K562 (cell line): ENCODE measurements around the gene LEUTX. TPM values are rescaled to one million over a fixed set of nuclear protein-coding genes. Genes with fewer than 3 reads are reported as not detected.

Source experiments
- ATAC-seq: fragments of 200-7000 bp; cut with Tn5 transposase; 3 replicates; pipeline ENCODE4 v1.9.1; 2020; ENCODE audit warnings: moderate library complexity
- BruUV-seq: library from RNA; stranded (reverse); fragments of 400-500 nt; replicated peaks from 2 replicates; lab custom pipeline; 2021; lab: Mats Ljungman, UMichigan
- CTCF ChIA-PET: fragments of 300-600 bp; formaldehyde crosslinking; extraction: SDS; loops from one replicate; lab custom pipeline; 2021; ENCODE audit warnings: low intra/inter-chr PET ratio; lab: Yijun Ruan, JAX
- POLR2A ChIA-PET: fragments of 300-600, 350-650 bp; sonication (Branson Sonifier 250); formaldehyde crosslinking; extraction: SDS; loops from one replicate; lab custom pipeline; 2021; ENCODE audit warnings: antibody characterized with exemption, inconsistent platforms; lab: Yijun Ruan, JAX
- DNase-seq, 4 experiments: peaks; one replicate each; pipeline versions ENCODE4 v3.0.0 to v3.0.0-alpha.2; 2011 to 2018; ENCODE audit warnings: low spot score in 3 of 4, mixed read lengths in 3 of 4; ENCODE audit errors: extremely low read depth in 1 of 4
- FAIRE-seq: peaks from 2 replicates; lab custom pipeline; 2011; peaks lifted over from hg19 to GRCh38; lab: Jason Lieb, UNC
- H2AFZ ChIP-seq: 2 replicates; pipeline ENCODE4 v1.6.0; 2011; ENCODE audit warnings: low read depth, low read length, control low read depth, inconsistent platforms
- H3K27ac ChIP-seq: fragments of 200-600 bp; 3 replicates; pipeline ENCODE4 v1.8.0; 2011; ENCODE audit warnings: low read depth, mild to moderate bottlenecking, control low read depth, inconsistent platforms, low read length, moderate library complexity, mixed read lengths; ENCODE audit errors: extremely low read depth
- H3K27me3 ChIP-seq, 2 experiments: fragments of 300-600 bp in 1 of 2; 2 replicates in 1 of 2; 3 replicates in 1 of 2; pipeline versions ENCODE4 v1.6.0 to v1.8.0; 2011; ENCODE audit warnings: inconsistent platforms in 2 of 2, low read length in 2 of 2, mild to moderate bottlenecking in 1 of 2, mixed read lengths in 1 of 2, moderate library complexity in 1 of 2; ENCODE audit not compliant: control insufficient read depth in 2 of 2, insufficient read depth in 2 of 2
- H3K36me3 ChIP-seq: fragments of 300-600 bp; 3 replicates; pipeline ENCODE4 v1.8.0; 2011; ENCODE audit warnings: mild to moderate bottlenecking, low read length, inconsistent platforms; ENCODE audit not compliant: control insufficient read depth, insufficient read depth
- H3K4me1 ChIP-seq, 2 experiments: fragments of 200-600 bp in 1 of 2; replicated peaks in 1 of 2; 2 replicates in 1 of 2; 3 replicates in 1 of 2; pipeline versions ENCODE4 v1.5.1 to v1.8.0; 2011; ENCODE audit warnings: inconsistent platforms in 2 of 2, low read length in 2 of 2, mild to moderate bottlenecking in 1 of 2, mixed read lengths in 1 of 2, moderate library complexity in 1 of 2; ENCODE audit not compliant: control insufficient read depth in 2 of 2, insufficient read depth in 2 of 2
- H3K4me2 ChIP-seq: 2 replicates; pipeline ENCODE4 v1.6.1; 2011; ENCODE audit warnings: low read length, control low read depth, inconsistent platforms, mixed read lengths; ENCODE audit not compliant: insufficient read depth
- H3K4me3 ChIP-seq: fragments of 200-600 bp; sonication (generic), shearing (Covaris generic); 2 replicates; pipeline ENCODE4 v1.5.1; 2016; ENCODE audit warnings: control low read depth, inconsistent platforms
- H3K79me2 ChIP-seq: fragments of 200-600 bp; 3 replicates; pipeline ENCODE4 v1.8.0; 2011; ENCODE audit warnings: low read length, inconsistent platforms; ENCODE audit not compliant: control insufficient read depth, insufficient read depth
- H3K9ac ChIP-seq, 2 experiments: 2 replicates each; pipeline versions ENCODE4 v1.6.0 to v1.6.1; 2011; ENCODE audit warnings: low read depth in 2 of 2, low read length in 2 of 2, control low read depth in 1 of 2, inconsistent platforms in 1 of 2, mild to moderate bottlenecking in 1 of 2, mixed read lengths in 1 of 2; ENCODE audit not compliant: insufficient read depth in 1 of 2
- H3K9me1 ChIP-seq: one replicate; pipeline ENCODE4 v1.6.0; 2011; ENCODE audit warnings: inconsistent platforms, mild to moderate bottlenecking, low read length, moderate library complexity; ENCODE audit not compliant: control insufficient read depth, insufficient read depth
- H3K9me3 ChIP-seq: replicated peaks from 2 replicates; pipeline ENCODE4 v1.5.1; 2011; ENCODE audit warnings: low read depth, low read length, inconsistent platforms; ENCODE audit not compliant: control insufficient read depth, insufficient read depth
- H4K20me1 ChIP-seq: replicated peaks from 2 replicates; pipeline ENCODE4 v1.6.1; 2011; ENCODE audit warnings: low read length, inconsistent platforms, mixed read lengths; ENCODE audit not compliant: control insufficient read depth, insufficient read depth
- C11orf30 ChIP-seq: fragments of 450-650 bp; IDR thresholded peaks from 2 replicates; pipeline ENCODE4 v1.6.1; 2016; ENCODE audit warnings: low read depth, mild to moderate bottlenecking
- HMGN3 ChIP-seq: IDR thresholded peaks from 2 replicates; pipeline ENCODE4 v1.6.1; 2011; ENCODE audit warnings: borderline replicate concordance, low read depth, mild to moderate bottlenecking, mixed read lengths, low read length; ENCODE audit not compliant: insufficient read length; ENCODE audit errors: extremely low read depth
- MAFG ChIP-seq: fragments of 450-650 bp; conservative IDR thresholded peaks from 2 replicates; pipeline ENCODE4 v1.6.1; 2016; ENCODE audit warnings: missing genetic modification characterization, missing compliant biosample characterization
- ZNF316 ChIP-seq: fragments of 450-650 bp; IDR thresholded peaks from 2 replicates; pipeline ENCODE4 v1.6.1; 2016
- WGBS: fragments of 100-300 bp; shearing (Covaris generic); methylation state at CpG from one replicate; pipeline ENCODE4 v1.1.6; 2016; ENCODE audit warnings: low coverage, mixed read lengths; ENCODE audit not compliant: insufficient coverage; ENCODE audit errors: missing lambda C conversion rate; 5-methylcytosine and 5-hydroxymethylcytosine counted together
- in situ Hi-C: fragments of 300-500 bp; cut with MboI; formaldehyde crosslinking; loops from 4 replicates; pipeline ENCODE4 v1.15.0; 2018; ENCODE audit warnings: inconsistent platforms, mixed read lengths
- intact Hi-C: fragments of 100-400 bp; cut with micrococcal nuclease; formaldehyde crosslinking; loops from 2 replicates; pipeline ENCODE4 v1.14.2; 2022
- polyA plus RNA-seq, 8 experiments: library from polyadenylated mRNA; depleted of rRNA in 4 of 8; stranded (reverse) in 5 of 8; unstranded in 3 of 8; fragments of >200 nt; fragmentation: Nextera tagmentation in 2 of 8; fragmentation: Illumina TruSeq in 1 of 8; extraction: Ambion mirVana in 2 of 8; extraction: Trizol in 1 of 8; gene quantifications; 2 replicates each; pipeline versions ENCODE4 v1.2.1 to v1.2.3, GENCODE V29; 2011 to 2014; ENCODE audit warnings: inconsistent platforms in 1 of 8, missing spikeins in 1 of 8
- total RNA-seq, 7 experiments: library from RNA; depleted of rRNA in 6 of 7; stranded (reverse); fragments of >200 nt in 6 of 7; fragmentation: Illumina TruSeq in 2 of 7; extraction: Trizol in 2 of 7; gene quantifications; 2 replicates each; pipeline versions ENCODE4 v1.2.1 to v1.2.3, GENCODE V29; 2011 to 2021; ENCODE audit warnings: low replicate concordance in 1 of 7
- TF ChIP-seq, protein P1 (sequence below), 3 experiments: fragments of 200-800 bp in 1 of 3; fragments of 250-450 bp in 1 of 3; fragments of 450-650 bp in 1 of 3; sonication (Bioruptor Pico) in 1 of 3; sonication (Bioruptor generic) in 1 of 3; formaldehyde crosslinking in 1 of 3; IDR thresholded peaks; 2 replicates each; pipeline versions ENCODE4 v1.6.1 to v1.8.0; 2016 to 2022; ENCODE audit warnings: mild to moderate bottlenecking in 2 of 3, missing genetic modification characterization in 2 of 3, missing compliant biosample characterization in 1 of 3, moderate library complexity in 1 of 3

Gene LEUTX
- total and polyA plus RNA-seq, 9 of the 15 experiments (the other 6 are each of a cell fraction or from before 2014, with no cell fraction given) = not detected

DNA sequence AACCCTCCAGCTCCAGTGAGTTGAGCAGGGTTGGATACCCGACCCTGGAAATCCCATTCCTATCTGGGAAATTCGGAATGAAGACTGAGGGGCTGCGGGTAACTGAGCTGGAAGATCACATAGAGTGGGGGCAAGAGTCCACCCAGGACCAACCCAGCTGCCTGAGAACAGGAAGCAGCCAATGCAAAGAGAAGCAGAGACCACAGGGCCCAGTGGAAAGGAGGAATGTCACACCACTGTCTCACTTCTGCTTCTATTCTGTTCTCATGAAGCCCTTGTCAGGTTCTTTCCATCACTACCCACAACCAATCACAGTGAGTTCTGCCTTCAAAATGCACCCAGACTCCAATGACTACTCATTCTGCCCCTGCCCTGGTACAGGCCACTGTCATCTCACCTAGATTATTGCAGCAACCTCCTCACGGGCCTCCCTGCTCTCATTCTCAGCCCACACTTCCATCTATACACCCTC lies 40.0 kb downstream of the LEUTX start:
- WGBS = 32% methylated on average over 4 of the region's 4 CpGs
- H3K4me1 ChIP-seq = no peaks in the 10 kb centered on the region
- H3K4me2 ChIP-seq = no peak overlapping the region
- H3K27ac ChIP-seq = no peak overlapping the region
- no peaks in the 10 kb centered on the region for H3K9me1 ChIP-seq
- no peaks in the 10 kb centered on the region for H3K36me3 ChIP-seq
- H3K9ac ChIP-seq = no peak overlapping the region
- H4K20me1 ChIP-seq = no peaks in the 10 kb centered on the region; the same call in 1 of the 2 replicates
- H3K79me2 ChIP-seq = no peaks in the 10 kb centered on the region
- ATAC-seq = no peak
- no peak for DNase-seq
- no peak overlapping the region for H3K4me3 ChIP-seq
- POLR2A ChIA-PET = interaction anchor here (1.2 kb wide), 1 partner anchor 12 kb away, joined by 3 read pairs; no protein-coding TSS in a partner anchor
- in situ Hi-C loops (no loop called here), intact Hi-C loops (no loop called here)
- no peak for TF ChIP-seq HMGN3
- CTCF ChIA-PET = no interaction called here
- no peak overlapping the region for H2AFZ ChIP-seq
- no peaks in the 10 kb centered on the region for H3K27me3 ChIP-seq
- no TSS peak for BruUV-seq
- no peak for FAIRE-seq
- no peaks in the 10 kb centered on the region for H3K9me3 ChIP-seq

DNA sequence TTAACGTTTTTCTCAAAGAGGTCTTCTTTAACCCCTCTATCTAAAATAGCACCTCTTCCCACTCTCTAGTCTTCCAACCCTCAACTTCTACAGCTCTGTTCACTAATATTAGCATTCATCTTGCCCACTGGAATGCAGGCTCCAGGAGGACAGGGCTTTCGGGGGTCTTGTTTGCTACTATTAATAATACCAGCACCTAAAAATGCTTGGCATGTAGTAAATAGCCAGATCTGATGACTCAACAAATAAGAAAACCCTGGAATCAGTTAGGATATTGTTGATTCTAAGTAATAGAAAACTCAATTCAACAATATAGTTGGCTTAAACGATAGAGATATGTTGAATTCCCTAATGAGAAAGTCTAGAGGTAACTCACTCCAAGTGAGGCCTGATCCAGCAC lies 41.1 kb downstream of the LEUTX start:
- FAIRE-seq = no peak
- TF ChIP-seq ZNF316 (peak; percentile 69), C11orf30 (0 out of 2 replicates have a peak, but pooled peaks have one; percentile 34), MAFG (tag) (peak; percentile 31; the same call in 1 of the 2 replicates)
- TF ChIP-seq, protein P1, sequence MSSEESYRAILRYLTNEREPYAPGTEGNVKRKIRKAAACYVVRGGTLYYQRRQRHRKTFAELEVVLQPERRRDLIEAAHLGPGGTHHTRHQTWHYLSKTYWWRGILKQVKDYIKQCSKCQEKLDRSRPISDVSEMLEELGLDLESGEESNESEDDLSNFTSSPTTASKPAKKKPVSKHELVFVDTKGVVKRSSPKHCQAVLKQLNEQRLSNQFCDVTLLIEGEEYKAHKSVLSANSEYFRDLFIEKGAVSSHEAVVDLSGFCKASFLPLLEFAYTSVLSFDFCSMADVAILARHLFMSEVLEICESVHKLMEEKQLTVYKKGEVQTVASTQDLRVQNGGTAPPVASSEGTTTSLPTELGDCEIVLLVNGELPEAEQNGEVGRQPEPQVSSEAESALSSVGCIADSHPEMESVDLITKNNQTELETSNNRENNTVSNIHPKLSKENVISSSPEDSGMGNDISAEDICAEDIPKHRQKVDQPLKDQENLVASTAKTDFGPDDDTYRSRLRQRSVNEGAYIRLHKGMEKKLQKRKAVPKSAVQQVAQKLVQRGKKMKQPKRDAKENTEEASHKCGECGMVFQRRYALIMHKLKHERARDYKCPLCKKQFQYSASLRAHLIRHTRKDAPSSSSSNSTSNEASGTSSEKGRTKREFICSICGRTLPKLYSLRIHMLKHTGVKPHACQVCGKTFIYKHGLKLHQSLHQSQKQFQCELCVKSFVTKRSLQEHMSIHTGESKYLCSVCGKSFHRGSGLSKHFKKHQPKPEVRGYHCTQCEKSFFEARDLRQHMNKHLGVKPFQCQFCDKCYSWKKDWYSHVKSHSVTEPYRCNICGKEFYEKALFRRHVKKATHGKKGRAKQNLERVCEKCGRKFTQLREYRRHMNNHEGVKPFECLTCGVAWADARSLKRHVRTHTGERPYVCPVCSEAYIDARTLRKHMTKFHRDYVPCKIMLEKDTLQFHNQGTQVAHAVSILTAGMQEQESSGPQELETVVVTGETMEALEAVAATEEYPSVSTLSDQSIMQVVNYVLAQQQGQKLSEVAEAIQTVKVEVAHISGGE (CRISPR knock-in tag; IDR thresholded peaks at IDR 0.05) = no peak

More for the DNA sequence above, 41.1 kb downstream of the LEUTX start:
- no peaks in the 10 kb centered on the region; the same call in 1 of the 2 replicates for H4K20me1 ChIP-seq
- H3K9me1 ChIP-seq = no peaks in the 10 kb centered on the region
- no peak overlapping the region for H2AFZ ChIP-seq
- H3K27ac ChIP-seq = no peak overlapping the region
- no peak overlapping the region for H3K9ac ChIP-seq
- in situ Hi-C loops = no loop called here
- no peaks in the 10 kb centered on the region for H3K79me2 ChIP-seq
- ATAC-seq (no peak), DNase-seq (no peak)
- peaks cover 5% of the 10 kb centered on the region; the same call in 1 of the 3 replicates for H3K36me3 ChIP-seq
- 45% methylated on average over 3 of the region's 3 CpGs for WGBS
- ChIA-PET CTCF (no interaction called here), POLR2A (interaction anchor here (0.8 to 1.2 kb wide), 2 partner anchors 11 to 95 kb away, joined by 3 read pairs; no protein-coding TSS in a partner anchor)
- no peaks in the 10 kb centered on the region for H3K9me3 ChIP-seq
- H3K4me1 ChIP-seq = peaks cover 0 to 4% of the 10 kb centered on the region in 2 experiments; a peak in 1 of 5 replicates
- H3K4me3 ChIP-seq = no peak overlapping the region
- no peak overlapping the region for H3K4me2 ChIP-seq
- H3K27me3 ChIP-seq = no peaks in the 10 kb centered on the region
- intact Hi-C loops = no loop called here
- BruUV-seq = no TSS peak
